ENCODE results near the gene KDM2B.
"Not testable (repeated sequence)": the region's sequence is repeated elsewhere in the genome, so short reads cannot be mapped to it uniquely, and the experiment has no call there.

KDM2B gene

DNA sequence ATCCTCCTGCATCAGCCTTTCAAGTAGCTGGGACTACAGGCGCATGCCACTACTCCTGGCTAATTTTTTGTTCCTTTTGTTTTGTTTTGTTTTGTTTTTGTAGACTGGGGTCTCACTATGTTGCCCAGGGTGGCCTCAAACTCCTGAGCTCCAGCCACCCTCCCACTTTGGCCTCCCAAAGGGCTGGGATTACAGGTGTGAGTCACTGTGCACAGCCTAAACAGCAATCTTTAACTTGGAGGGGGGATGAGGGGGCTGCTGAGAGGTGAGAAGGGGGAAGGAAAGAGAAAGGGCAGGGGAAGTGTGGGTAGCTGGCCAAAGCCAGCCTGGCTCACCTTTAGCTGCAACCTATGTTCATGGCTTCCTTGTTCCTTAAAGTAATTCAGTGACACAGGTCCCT lies 77.4 kb downstream of the KDM2B start:
- no peak for DNase-seq (ENCODE audit: low read depth)

DNA sequence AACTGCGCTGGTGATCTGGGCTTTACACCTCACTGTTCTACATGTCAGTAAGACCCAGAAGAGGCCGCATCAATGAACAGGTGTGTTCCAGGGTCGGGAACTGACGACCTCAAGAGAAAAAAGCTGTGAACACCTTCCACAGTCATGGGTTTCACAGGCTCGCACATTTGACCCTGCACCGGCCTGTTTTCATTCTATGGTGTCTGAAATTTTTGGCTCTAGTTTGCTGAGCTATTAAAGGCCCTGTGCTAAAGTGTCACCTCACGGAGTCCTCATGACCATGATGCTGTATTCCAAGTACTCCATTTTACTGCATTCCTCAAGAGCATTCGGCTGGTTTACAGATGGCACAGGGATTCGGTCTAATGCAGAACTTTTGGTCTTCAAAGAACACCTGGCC lies 78.9 kb downstream of the KDM2B start:
- DNase-seq (ENCODE audit: low read depth) = no peak

DNA sequence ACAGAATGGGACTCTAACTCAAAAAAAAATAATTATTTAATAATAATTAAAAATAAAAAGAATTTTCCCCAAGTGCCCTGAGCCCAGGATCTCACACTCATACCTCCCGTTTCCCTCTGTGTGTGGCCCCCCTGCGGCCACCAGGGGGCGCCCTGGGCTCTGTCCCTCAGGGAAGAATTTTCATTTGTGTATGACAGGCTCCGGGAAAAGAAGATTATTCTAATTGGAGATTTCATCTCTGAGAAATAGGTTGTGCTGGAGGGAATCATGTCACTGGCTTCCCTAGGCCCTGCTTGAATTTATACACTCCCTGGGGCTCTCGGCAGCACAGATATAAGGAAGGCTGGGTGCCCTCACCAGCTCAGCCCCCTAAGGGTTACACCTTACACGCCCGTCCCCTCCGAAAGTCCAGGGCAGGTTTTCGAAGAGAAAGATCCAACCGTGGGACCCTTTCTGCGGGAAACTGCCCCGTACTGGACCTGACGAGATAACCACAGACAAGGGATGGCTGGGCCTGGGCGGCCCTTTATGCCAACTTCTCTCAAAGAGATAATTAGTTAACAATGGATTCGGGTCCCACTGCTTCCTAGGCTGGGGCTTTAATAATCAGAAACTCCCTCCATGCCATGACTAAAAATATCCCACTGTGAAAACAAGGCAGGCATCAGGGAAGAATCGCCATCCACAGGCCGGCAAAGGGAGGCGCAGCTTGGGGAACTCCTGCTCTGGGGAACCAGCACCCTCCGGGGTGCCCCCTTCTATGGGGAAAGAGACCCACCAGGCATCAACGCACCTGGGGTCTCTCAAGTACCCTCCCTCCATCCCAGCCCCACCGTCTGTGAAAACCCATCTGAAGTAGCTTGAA lies 80.7 kb downstream of the KDM2B start:
- DNase-seq (ENCODE audit: low read depth) = peak; percentile 60

DNA sequence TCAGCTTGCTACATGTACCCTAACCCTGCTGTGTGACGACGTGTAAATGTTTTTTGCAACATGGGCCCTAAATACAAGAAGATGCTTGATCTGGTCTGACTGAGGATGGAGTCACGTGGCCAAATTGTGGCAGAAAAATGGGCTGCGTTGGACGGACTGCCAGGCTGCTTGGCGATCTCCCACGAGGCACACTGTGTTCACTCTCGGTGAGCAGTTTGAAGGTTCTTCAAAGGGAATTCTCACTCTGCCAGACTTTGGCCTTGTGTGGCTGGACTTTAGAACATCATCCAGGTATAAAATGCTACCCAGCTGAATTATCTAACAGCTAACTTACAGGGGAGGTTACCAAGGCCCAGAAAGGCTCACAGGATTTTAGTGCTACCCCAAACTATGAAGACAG lies 85.1 kb downstream of the KDM2B start:
- DNase-seq (ENCODE audit: low read depth) = no peak

DNA sequence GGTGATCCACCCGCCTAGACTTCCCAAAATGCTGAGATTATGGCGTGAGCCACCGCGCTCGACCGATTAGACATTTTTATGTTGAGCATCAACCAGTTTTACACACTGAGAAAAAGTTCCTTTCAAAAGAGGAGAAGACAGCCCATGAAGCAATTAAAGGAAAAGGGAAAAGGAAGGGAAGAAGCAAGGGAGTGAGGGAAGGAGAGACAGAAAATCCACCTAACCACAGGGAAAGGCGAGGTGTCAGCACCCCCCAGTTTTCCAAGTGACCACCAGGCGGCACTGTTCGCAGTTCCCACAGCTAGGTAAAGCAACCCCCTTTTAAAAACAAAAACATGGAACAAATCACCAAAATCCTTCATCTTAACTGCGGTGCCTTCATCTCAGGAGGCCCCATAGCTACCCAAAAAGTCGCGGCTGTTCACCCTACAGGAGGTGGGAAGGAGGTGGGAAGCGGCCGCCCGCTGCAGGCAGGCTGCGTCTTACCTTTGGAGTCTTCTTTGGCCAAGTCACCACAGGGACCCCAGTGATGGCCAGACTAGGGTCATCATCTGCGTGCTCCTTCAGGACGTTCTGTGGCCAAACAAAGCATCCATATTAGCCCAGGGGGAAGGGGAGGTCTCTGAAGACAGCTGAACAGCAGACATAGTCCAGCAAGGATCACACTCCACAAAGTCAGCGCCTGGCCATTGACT lies 86.6 kb downstream of the KDM2B start:
- DNase-seq (ENCODE audit: low read depth) = peak; percentile 30

DNA sequence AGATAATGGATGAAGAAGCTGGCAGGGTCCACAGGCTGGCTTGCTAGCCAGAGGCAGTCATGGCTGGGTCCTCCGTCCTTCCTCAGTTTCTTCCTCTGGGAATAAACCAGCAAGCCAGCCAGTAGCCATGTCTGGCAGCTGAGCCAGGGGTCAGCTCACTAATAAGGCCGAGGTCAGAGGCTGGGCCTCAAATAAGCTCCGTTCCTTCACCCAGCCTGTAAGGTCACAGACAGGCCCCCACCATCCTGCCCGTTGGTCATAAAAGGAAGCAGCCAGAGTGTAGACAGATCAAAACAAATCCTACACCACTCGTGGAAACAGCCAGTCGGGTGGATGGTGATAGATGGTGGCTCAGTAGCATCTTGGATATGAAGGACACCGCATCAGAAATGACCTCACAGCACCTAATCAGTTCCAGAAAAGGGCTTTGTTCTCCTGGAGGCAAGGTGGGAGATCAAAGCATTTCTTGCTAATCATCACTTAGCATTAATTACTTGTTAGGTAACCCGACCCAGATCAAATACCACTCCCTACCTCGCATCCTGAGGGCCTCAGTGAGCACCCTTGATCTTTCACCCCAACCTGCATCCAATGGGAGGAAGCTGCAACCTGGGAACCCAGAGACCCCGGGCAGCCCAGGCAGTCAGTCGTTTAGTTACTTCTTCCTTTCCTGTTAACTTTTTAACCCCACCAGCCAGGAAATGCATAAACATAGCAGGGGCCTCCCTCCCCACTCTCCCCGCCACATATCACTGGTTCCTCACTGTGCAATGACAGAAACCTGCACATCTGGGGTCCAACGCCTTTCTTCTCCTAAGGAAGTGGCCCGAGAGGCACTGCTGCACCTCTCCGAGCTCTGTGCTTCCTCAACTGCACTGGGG lies 90.2 kb downstream of the KDM2B start:
- no peak for DNase-seq (ENCODE audit: low read depth)

DNA sequence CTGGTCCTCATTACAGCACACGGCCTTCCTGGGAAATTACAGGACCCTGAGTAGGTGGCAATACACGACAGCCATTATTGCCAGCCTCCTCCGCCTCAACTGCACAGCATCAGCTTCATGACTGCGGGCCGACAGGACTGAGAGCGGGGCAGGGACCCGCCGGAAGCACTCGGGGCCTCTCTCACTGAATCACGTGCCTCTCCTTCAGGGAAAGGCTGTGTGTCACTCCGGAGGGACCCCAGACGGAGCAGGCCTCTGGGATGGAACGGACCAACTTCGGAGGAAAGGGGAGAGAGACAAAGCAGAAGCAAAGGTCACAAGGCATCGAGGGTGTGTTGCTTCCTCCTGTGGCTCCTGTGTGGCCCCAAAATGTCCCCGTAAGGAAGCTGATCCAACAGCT lies 90.9 kb downstream of the KDM2B start:
- no peak for DNase-seq (ENCODE audit: low read depth)

DNA sequence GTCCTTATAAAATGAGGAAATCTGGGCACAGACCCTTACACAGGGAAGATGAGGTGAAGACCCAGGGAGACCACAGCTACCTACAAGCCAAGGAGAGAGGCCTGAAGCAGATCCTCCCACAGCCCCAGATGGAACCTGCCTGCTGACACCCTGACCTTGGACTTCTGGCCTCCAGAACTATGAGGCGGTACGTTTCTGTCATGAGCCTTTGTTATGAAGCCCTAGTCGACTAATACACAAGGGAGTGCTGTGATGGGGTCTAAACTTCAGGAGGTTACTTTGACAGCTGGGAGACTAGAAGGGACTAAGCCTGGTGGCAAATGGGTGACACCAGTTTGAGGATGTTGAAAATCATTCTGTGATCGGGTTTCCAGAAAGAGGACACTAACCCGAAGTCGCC lies 95.9 kb downstream of the KDM2B start:
- DNase-seq (ENCODE audit: low read depth) = no peak

DNA sequence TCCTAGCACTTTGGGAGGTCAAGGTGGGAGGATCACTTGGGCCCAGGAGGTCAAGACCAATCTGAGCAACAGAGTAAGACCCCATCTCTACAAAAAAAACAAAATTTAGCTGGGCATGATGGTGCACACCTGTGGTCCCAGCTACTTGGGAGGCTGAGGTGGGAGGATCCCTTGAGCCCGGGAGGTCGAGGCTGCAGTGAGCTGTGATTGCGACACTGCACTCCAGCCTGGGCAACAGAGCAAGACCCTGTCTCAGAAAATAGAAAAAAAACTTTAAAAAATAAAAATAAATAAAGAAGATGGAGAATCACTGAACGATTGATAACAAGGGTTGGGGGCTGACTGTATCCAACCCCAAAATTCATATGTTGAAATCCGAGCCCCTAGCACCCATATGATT lies 96.3 kb downstream of the KDM2B start:
- DNase-seq (ENCODE audit: low read depth) = not testable (repeated sequence)

DNA sequence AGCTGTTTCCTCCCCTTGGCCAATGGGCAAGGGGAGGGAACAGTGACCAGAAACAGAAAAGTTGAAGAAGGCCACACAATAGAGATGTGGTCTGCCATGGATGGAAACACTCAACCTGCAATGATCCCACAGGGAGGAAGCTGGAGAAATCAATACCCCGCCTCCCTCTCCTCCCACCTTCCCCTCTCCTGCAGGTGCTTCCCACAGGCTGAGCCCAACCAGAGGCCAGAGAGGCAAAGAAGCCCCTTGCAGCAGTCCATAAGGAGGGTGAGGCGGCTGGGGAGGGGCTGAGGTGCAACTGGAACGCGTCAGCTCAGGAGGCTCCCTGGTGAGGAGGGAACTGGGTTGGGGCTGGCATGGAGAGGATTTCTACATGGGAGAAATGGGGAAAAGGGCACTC lies 96.9 kb downstream of the KDM2B start:
- no peak for DNase-seq (ENCODE audit: low read depth)

DNA sequence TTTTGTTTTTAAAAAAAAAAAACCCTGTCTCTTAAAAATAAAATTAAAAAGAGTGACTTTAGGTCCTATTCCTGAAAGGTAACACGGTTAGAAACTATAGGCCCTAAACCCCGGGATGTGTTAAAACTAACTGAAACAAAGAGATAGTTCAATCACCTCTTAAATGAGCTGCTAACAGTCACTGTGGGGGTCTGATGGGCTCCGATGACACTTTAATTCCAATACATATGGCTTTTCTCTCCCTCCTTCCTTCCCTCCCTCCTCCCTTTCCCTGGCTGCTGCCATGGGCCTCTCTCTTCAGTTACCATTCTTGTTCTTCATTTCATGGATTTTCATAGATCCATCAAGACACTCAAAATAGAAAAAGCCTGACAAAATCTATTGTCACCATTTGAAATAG lies 104.3 kb downstream of the KDM2B start:
- DNase-seq (ENCODE audit: low read depth) = no peak

DNA sequence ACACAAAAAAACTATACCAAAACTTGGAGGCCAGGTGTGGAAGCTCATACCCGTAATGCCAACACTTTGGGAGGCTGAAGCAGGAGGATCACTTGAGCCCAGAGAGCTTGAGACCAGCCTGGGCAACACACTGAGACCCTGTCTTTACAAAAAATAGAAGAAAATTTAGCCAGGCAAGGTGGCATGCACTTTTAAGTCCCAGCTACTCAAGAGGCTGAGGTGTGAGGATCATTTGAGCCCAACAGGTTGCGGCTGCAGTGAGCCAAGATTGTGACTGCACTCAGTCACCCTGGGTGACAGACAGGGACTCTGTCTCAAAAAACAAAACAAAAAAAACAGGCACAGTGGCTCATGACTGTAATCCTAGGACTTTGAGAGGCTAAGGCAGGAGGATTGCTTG lies 105.5 kb downstream of the KDM2B start:
- no peak for DNase-seq (ENCODE audit: low read depth)

DNA sequence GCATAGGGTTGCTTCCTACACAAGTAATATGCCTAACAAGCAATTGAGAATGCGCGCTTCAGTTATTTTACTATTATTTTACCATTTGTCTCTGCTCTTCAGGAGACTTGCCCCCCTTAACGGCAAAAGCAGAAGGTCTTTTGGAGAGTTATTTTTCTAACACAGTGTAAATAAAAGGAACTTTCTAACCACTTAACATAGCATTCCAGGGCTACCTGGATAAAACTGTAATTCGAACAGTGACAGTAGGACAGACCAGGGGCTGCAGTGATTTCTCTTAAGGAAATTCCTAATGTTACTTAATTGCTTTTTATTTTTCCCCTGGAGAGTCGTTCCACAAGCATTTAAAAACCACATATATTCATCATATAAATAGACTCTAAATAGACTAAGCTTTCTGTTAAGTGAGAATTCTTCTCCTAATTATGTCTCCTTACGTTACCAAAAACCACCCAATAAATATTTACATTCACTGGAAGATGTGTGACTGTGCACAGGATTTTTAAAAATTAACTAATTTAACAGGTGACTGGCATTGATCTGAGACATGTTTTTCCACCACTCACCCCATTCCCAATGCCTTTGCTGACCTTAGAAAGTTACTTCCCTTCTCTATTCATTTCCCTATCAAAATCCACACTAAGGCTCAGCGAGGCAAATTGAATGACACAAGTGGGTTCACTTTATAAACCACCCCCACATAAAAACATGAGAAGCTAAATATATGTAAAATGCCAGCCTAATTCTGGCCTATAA lies 108.5 kb downstream of the KDM2B start:
- DNase-seq (ENCODE audit: low read depth) = no peak

DNA sequence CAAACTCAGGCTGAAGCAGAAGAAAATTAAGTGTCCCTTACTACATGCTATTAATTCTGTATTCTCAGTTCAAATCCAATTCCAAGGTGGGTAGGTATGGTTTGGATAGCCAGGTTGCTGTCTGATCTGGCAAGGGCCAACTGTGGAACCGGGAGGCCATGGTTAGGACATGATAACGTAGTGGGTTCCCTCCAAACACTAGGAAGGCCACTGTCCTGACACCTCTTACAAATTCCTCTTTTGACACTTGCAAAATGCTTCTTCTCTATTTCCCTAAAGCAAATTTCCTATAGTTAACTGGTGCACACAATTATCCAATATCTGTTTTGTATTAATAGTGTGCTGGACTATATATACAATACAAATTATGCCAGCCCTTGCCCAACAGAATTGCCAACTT lies 110.1 kb downstream of the KDM2B start:
- DNase-seq (ENCODE audit: low read depth) = no peak

DNA sequence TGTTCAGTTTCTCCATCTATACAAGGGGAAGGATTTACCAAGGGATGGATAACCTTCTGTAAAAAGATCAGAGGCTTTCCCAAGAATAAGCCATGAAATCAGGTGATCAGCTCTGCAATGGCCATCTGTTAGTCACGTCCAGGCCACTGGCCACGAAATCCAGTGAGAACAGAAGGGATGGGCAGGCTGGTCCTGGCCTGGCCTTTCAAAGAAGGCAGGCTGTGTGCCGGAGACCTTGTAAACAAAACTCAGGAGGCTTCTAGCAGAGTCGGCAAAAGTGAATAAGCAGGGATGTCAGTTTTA lies 112.4 kb downstream of the KDM2B start:
- no peak for DNase-seq (ENCODE audit: low read depth)

DNA sequence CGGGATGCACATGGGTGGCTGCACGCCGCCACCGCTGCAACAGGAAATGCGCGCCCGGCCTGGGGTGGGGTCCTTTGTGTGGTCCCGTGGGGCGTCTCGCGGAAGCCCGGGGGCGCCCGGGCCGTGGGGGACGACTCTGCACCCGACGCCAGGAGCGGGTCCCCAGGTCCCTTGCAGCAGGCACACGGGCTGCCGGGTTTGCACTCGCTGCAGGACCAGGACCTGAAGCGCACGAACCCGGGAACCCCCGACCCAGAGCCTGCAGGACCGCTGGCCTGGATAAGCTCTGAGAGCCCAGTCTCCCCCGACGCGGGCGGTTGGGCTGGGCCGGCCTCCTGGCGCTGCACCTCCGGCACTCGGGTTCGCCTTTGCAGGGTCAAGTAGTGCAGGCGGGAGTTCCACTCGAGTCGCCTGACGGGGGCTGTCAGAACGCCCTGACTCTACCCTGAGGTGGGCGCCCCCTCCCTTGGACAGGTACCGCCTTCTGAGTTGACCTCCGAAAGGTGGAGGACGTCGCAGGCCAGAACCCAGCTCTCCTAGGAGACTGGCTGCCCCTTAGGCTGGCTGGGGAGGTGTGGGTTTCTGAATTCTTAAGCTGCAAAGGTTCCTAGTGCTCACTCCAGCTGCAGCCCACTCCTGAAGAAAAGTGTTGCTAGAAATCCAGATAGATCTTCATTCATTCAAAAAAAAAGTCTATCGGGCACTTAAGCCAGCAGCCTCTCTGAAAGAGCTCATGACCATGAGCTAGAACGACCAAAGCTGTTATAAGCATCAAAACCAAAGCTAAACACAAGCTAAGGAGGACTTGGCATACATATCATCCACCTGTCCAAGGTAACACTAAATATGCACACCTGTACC lies 113.0 kb downstream of the KDM2B start:
- no peak for DNase-seq (ENCODE audit: low read depth)

DNA sequence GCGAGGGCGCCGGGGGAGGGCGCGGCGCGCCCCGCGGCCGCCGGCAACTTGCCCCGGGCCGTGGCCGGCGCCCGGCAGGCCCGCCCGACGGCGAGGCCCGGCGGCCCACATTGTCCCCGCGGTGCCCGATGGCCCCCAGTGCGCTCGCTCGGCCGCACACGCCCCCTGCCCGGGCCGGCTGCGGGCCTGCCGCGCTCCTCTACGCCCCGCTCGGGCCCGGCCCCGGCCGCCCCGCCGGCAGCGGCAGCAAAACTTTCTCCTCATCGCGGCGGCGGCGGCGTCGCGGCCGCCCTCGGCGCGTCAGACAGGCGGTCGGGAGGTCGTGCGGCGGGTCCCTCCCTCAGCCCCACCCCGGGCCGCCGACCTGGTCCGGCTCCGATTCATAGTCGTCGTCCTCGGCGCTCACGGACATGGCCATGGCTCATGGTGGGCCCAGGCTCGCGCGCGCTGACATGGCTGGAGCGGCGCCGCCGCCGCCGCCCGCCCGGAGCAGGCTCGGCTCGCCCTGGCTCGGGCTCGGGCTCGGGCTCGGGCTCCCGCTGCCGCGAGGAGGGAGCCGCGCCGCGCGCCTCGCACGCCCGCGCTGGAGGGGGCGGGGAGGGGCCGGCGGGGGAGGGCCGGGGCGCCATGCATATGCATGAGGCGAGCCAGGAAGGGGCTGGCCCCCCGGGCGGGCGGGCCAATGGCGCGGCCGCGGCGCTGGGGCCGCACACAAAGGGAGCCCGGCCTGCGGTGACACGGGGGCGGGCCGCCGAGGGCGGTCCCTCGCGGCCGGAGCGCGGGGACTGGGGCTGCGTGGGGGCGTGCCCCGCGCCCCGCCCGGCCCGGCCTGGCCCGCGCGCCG lies 113.8 kb downstream of the KDM2B start:
- DNase-seq (ENCODE audit: low read depth) = peak; percentile 88

DNA sequence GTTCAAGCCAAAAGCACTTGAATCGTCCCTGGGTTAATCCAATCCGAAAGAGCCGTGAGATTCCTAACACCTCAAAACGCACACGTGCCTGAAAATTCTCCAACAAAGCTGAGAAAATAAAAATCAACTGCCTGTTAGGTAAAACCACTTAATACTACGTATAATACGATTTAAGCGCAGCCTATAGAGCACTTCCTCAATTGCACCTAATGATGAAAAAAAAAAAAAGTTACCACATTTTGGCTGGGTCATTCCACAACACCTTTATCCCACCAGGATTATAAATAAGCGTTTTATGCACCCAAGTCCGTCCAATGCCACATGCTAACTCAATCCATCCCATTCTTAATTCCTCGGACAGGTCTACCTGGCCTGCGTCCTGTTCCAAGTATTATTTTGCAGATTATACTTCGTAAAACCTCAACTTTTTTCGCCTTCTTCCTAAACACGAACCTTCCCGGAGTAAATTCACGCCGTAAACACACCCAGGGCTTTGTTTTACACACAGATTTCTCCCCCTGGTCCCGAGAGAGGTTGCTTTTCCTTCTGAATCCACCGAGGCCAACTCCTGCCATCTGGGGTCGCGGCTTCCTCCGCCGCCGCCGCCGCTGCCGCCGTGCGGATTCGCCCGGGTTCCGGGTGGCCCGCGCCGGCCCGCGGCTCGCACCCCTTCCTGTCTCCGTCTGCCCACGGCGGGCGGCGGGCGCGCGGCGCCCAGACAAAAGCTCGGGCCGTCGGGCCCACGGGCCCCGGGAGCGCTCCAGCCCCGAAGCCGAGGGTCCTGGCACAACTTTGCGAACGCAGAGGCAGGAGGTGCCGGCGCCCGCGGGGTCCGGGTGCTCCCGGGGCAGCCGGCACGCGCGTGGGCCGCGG lies 114.7 kb downstream of the KDM2B start:
- peak; percentile 43 for DNase-seq (ENCODE audit: low read depth)

DNA sequence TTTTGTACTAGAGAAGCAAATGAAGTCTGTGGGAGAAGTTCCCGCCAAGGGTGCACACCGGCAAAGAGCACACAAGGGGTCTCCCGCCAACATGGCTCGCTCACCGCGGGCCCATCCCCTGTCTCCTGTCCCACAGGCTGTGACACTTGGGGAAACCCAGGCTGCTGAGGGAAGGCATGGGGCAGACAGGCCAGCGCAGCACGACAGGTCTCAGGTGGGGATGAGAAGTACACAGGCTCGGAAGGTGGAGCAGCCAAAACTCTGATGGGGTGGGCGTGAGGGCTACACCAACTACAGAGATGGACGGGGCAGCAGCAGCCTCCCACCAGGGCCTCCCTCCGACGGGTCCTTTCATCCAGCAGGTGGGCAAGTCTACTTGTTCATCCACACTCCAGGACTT lies 116.5 kb downstream of the KDM2B start:
- DNase-seq (ENCODE audit: low read depth) = no peak
